Upper lobe of left lung (tissue), 6 donors: Measurements from ENCODE around the gene SYTL2. TPM values are rescaled to one million over a fixed set of nuclear protein-coding genes. Genes with fewer than 3 reads are reported as not detected.

ENCODE experiments used
- ATAC-seq, 2 donors: fragments of 200-7000 bp; cut with Tn5 transposase; one replicate each; pipeline ENCODE4 v1.9.1; 2022; ENCODE audit warnings: mild to moderate bottlenecking in 2 of 2, moderate library complexity in 2 of 2; ENCODE audit not compliant: low FRiP score in 2 of 2
- DNase-seq, 2 donors: peaks; one replicate each; pipeline ENCODE4 v3.0.0-alpha.2; 2019 to 2020
- H3K27ac ChIP-seq, 4 donors: fragments of 200-600 bp; sonication (generic); one replicate each; pipeline ENCODE4 v1.5.1; 2016 to 2019
- H3K27me3 ChIP-seq, 4 donors: fragments of 200-600 bp; sonication (generic); one replicate each; pipeline ENCODE4 v1.5.1; 2017 to 2019
- H3K36me3 ChIP-seq, 4 donors: fragments of 200-600 bp; sonication (generic); one replicate each; pipeline ENCODE4 v1.5.1; 2016 to 2019
- H3K4me1 ChIP-seq, 4 donors: fragments of 200-600 bp; sonication (generic); one replicate each; pipeline ENCODE4 v1.5.1; 2018 to 2019
- H3K4me3 ChIP-seq, 4 donors: fragments of 200-600 bp; sonication (generic); one replicate each; pipeline ENCODE4 v1.5.1; 2017 to 2019; ENCODE audit warnings: mild to moderate bottlenecking in 2 of 4, moderate library complexity in 1 of 4
- H3K9me3 ChIP-seq, 4 donors: fragments of 200-600 bp; sonication (generic); one replicate each; pipeline ENCODE4 v1.5.1; 2018 to 2019
- EP300 ChIP-seq, 4 donors: sonication (generic); formaldehyde crosslinking; IDR thresholded peaks; one replicate each; pipeline ENCODE4 v1.5.1; 2017; ENCODE audit warnings: antibody characterized with exemption in 4 of 4, control low read depth in 2 of 4
- POLR2A ChIP-seq, 4 donors: fragments of 450-650 bp; IDR thresholded peaks; one replicate each; pipeline ENCODE4 v1.5.1; 2016 to 2017; ENCODE audit warnings: antibody characterized with exemption in 4 of 4, mild to moderate bottlenecking in 2 of 4
- POLR2AphosphoS5 ChIP-seq, 2 donors: sonication (generic); formaldehyde crosslinking; IDR thresholded peaks; one replicate each; pipeline ENCODE4 v1.5.1; 2017; ENCODE audit warnings: antibody characterized with exemption in 2 of 2
- WGBS, 2 donors: methylation state at CpG; one replicate each; pipeline ENCODE4 v1.1.5; 2017 to 2018; 5-methylcytosine and 5-hydroxymethylcytosine counted together
- total RNA-seq, 6 donors: library from RNA; depleted of rRNA in 4 of 6; stranded (reverse); fragments of >200 nt in 4 of 6; gene quantifications; one replicate each; pipeline versions ENCODE4 v1.1.0 to v1.2.1, GENCODE V29; 2016 to 2021
- TF ChIP-seq, protein P1 (sequence below), 6 experiments: fragments of 450-650 bp in 4 of 6; fragments of 200-600 bp in 2 of 6; sonication (generic) in 2 of 6; IDR thresholded peaks; one replicate each; pipeline ENCODE4 v1.5.1; 2016 to 2019; ENCODE audit warnings: antibody characterized with exemption in 6 of 6
- donor health status: DM: no; HTN: no; CAD: no; lungs with moderate emphysema.
- donor health status: DM: no; HTN: yes; CAD: no; lungs with severe emphysema.

Gene SYTL2
- total RNA-seq, 6 donors from 2014 or later = 11.9 to 52.7 (median 20.1) TPM

DNA sequence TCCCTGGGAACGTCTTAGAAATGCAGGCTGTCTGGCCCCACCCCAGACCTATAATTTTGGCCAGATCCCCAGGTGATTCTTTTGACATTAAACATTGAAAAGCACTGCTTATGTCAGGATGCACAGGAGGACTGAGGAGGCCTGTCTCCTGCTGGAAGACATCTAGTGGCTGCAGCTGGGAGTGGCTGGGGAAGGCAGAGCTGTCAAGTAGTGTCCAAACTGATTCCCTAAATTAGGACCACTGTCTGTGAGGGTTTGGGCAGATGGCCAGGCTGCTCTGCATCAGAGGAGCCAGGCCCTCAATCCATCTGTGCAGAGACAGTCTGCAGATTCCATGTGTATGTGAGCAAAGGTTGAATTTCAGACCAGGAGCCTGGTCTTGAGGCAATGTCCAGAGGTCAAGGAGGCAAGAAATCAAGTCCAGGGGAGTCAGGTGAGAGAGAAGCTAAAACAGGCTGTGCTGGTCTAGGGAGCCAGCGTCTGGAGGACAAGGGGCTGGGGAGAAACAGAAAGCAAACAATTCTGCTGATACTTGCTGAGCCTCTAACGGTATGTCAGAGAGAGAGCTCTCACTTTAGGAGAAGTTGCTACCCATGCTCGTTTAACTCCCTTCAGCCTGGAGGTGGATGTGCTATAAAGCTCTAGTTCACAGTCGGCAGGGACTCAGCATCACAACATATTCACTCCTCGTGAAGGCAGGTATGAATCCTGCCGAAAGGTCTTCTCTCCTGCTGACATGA is 15.3 kb upstream of the SYTL2 start:
- Histone ChIP-seq H3K36me3 (no peaks in the 10 kb centered on the region), H3K9me3 (no peaks in the 10 kb centered on the region), H3K27me3 (no peaks in the 10 kb centered on the region), H3K4me1 (peaks cover 0 to 17% (median 14%) of the 10 kb centered on the region in 4 donors), H3K27ac (peak overlapping the region in 1 of 4 donors; percentile 34), H3K4me3 (no peak overlapping the region)
- 65 to 67% methylated on average over 7 of the region's 7 CpGs for WGBS, 2 donors
- ATAC-seq (no peak), DNase-seq (no peak)
- TF ChIP-seq, protein P1, sequence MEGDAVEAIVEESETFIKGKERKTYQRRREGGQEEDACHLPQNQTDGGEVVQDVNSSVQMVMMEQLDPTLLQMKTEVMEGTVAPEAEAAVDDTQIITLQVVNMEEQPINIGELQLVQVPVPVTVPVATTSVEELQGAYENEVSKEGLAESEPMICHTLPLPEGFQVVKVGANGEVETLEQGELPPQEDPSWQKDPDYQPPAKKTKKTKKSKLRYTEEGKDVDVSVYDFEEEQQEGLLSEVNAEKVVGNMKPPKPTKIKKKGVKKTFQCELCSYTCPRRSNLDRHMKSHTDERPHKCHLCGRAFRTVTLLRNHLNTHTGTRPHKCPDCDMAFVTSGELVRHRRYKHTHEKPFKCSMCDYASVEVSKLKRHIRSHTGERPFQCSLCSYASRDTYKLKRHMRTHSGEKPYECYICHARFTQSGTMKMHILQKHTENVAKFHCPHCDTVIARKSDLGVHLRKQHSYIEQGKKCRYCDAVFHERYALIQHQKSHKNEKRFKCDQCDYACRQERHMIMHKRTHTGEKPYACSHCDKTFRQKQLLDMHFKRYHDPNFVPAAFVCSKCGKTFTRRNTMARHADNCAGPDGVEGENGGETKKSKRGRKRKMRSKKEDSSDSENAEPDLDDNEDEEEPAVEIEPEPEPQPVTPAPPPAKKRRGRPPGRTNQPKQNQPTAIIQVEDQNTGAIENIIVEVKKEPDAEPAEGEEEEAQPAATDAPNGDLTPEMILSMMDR (IDR thresholded peaks at IDR 0.05) = peak in 2 of 6 experiments; percentile 15 to 23
- no peak for TF ChIP-seq POLR2AphosphoS5 (IDR thresholded peaks at IDR 0.05)
- no peak for TF ChIP-seq EP300 (IDR thresholded peaks at IDR 0.05)
- TF ChIP-seq POLR2A (IDR thresholded peaks at IDR 0.05) = no peak

DNA sequence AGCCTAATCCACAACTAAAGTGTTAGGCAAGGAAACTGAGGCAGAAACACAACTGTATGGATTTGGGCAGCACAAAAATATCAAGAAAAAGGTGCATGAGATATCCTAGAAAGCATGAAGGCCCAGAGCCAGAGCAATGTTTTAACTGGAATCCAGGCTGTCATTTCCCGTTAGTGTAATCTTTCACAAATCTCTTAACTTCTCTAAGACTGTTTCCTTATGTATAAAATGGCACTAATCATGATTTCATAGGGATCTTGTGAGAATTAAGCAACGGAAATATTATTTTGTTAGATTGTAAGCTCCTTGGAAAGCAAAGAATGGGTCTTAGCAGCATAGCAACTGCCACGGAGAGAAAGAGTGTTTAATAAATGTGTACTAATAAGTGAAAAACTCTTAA is 14.7 kb upstream of the SYTL2 start:
- Histone ChIP-seq H3K4me3 (no peak overlapping the region), H3K36me3 (no peaks in the 10 kb centered on the region), H3K27ac (no peak overlapping the region), H3K9me3 (no peaks in the 10 kb centered on the region), H3K4me1 (peaks cover 0 to 17% (median 14%) of the 10 kb centered on the region in 4 donors), H3K27me3 (no peaks in the 10 kb centered on the region)
- WGBS, 2 donors = 70 to 78% methylated on average over 3 of the region's 3 CpGs
- DNase-seq (no peak), ATAC-seq (no peak)
- TF ChIP-seq POLR2AphosphoS5 (IDR thresholded peaks at IDR 0.05) (no peak), EP300 (IDR thresholded peaks at IDR 0.05) (no peak), POLR2A (IDR thresholded peaks at IDR 0.05) (no peak)
- TF ChIP-seq, protein P1 (IDR thresholded peaks at IDR 0.05) = no peak

DNA sequence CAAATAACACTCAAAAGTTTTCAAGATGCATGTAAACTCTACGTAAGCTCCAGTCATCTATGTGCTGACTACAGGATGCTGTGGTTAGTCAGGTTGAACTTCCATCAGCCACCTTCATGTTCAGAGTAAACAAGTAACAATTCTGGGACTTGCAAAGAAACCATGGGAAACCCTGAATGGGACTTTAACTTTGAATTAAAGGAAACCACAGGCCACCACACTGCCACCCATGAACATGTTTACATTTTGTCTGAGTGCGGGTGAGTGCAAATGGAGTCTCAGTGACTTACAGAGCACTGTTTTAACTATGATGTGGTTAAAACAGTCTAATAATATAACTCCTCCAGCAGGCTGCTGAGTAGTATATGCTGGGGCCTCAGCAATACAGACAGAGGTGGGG is 12.9 kb upstream of the SYTL2 start:
- Histone ChIP-seq H3K9me3 (no peaks in the 10 kb centered on the region), H3K4me3 (no peak overlapping the region), H3K27me3 (no peaks in the 10 kb centered on the region), H3K36me3 (no peaks in the 10 kb centered on the region), H3K27ac (no peak overlapping the region), H3K4me1 (peaks cover 0 to 17% (median 14%) of the 10 kb centered on the region in 4 donors)
- TF ChIP-seq, protein P1 (IDR thresholded peaks at IDR 0.05) = no peak
- TF ChIP-seq EP300 (IDR thresholded peaks at IDR 0.05) = no peak
- TF ChIP-seq POLR2AphosphoS5 (IDR thresholded peaks at IDR 0.05) = no peak
- TF ChIP-seq POLR2A (IDR thresholded peaks at IDR 0.05) = no peak
- WGBS, 2 donors = 65 to 68% methylated on average over 2 of the region's 2 CpGs
- DNase-seq (no peak), ATAC-seq (no peak)

DNA sequence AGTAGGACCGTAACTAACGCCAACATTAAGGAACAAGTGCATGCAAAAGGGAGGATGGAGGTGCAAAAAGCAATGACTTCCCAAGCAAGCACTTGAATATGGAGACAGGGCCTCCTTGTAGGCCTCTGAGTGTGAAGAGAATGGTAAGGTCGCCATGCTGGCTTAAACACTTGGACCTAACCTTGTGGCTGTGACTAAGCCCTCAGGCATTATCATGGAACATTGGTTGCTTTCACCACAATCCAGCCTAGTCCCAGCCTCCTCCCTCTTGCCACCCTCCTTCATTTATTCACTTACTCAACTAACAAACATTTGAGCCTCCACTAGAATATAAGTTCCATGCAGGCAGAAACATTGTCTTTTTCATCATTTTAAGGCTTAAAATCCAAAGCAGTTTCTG is 11.9 kb upstream of the SYTL2 start:
- Histone ChIP-seq H3K36me3 (no peaks in the 10 kb centered on the region), H3K4me1 (peaks cover 0 to 13% (median 9%) of the 10 kb centered on the region in 4 donors), H3K27ac (no peak overlapping the region), H3K9me3 (no peaks in the 10 kb centered on the region), H3K4me3 (no peak overlapping the region), H3K27me3 (no peaks in the 10 kb centered on the region)
- no peak for TF ChIP-seq EP300 (IDR thresholded peaks at IDR 0.05)
- no peak for TF ChIP-seq POLR2A (IDR thresholded peaks at IDR 0.05)
- TF ChIP-seq POLR2AphosphoS5 (IDR thresholded peaks at IDR 0.05) = no peak
- TF ChIP-seq, protein P1 (IDR thresholded peaks at IDR 0.05) = no peak
- WGBS, 2 donors = 92 to 93% methylated on average over 3 of the region's 3 CpGs
- ATAC-seq (no peak), DNase-seq (no peak)

DNA sequence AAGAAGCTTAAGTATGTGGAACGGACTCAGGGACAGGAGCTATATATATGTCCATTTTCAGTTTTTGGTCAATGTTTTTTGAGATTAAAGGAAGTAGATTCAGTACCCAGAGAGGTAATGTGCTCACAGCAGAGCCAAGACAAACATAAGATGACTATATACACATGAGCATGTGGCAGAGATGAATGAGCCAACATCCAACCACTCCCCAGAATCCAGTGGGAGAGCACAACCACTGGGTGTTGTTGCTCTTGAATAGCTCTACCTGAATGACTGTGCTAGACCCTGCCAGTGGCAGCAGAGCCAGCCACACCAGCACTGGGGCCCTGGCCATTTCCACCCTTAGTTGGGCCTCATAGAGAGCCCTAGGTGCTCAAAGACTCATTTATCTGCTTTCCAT is 10.7 kb upstream of the SYTL2 start:
- no peaks in the 10 kb centered on the region for H3K36me3 ChIP-seq
- ATAC-seq = peak; percentile 26 to 66
- H3K4me3 ChIP-seq = no peak overlapping the region
- TF ChIP-seq EP300 (IDR thresholded peaks at IDR 0.05) = no peak
- no peak for TF ChIP-seq POLR2A (IDR thresholded peaks at IDR 0.05)
- no peak for TF ChIP-seq POLR2AphosphoS5 (IDR thresholded peaks at IDR 0.05)
- TF ChIP-seq, protein P1 (IDR thresholded peaks at IDR 0.05) = no peak
- H3K27me3 ChIP-seq = no peaks in the 10 kb centered on the region
- no peak for DNase-seq
- 65 to 70% methylated on average over 1 of the region's 1 CpG for WGBS, 2 donors
- H3K4me1 ChIP-seq = peaks cover 0 to 8% (median 1%) of the 10 kb centered on the region in 4 donors
- H3K9me3 ChIP-seq = no peaks in the 10 kb centered on the region
- no peak overlapping the region for H3K27ac ChIP-seq
